Natural killer cell (primary cell): Measurements from ENCODE around the gene QRFP. TPM values are rescaled to one million over a fixed set of nuclear protein-coding genes. Genes with fewer than 3 reads are reported as not detected.

Experiments used
- ATAC-seq, 3 donors: fragments of 150-1000 bp in 2 of 3; fragments of 200-7000 bp in 1 of 3; cut with Tn5 transposase; 1 replicate in 1 of 3; 2 replicates in 2 of 3; pipeline ENCODE4 v1.10.0; 2021; ENCODE audit warnings: mild to moderate bottlenecking in 2 of 3, moderate library complexity in 2 of 3
- DNase-seq, 2 donors: peaks; one replicate each; pipeline versions ENCODE4 v3.0.0 to v3.0.0-alpha.2; 2013 to 2021; ENCODE audit warnings: mixed read lengths in 1 of 2
- H3K27ac ChIP-seq: one replicate; pipeline ENCODE4 v1.5.1; 2013; ENCODE audit warnings: mild to moderate bottlenecking, low read length
- H3K27me3 ChIP-seq: one replicate; pipeline ENCODE4 v1.6.1; 2013; ENCODE audit warnings: low read length; ENCODE audit not compliant: control insufficient read depth, insufficient read depth
- H3K36me3 ChIP-seq: one replicate; pipeline ENCODE4 v1.6.1; 2013; ENCODE audit warnings: low read length; ENCODE audit not compliant: control insufficient read depth, insufficient read depth
- H3K4me1 ChIP-seq: one replicate; pipeline ENCODE4 v1.6.1; 2013; ENCODE audit warnings: low read length; ENCODE audit not compliant: control insufficient read depth, insufficient read depth
- H3K4me3 ChIP-seq: one replicate; pipeline ENCODE4 v1.5.1; 2013; ENCODE audit warnings: low read length
- H3K9me3 ChIP-seq: one replicate; pipeline ENCODE4 v1.6.1; 2013; ENCODE audit warnings: low read length; ENCODE audit not compliant: control insufficient read depth, insufficient read depth
- H3K27ac Mint-ChIP-seq, 2 donors: one replicate each; pipeline ENCODE4 v1.8.0; 2022; ENCODE audit warnings: mild to moderate bottlenecking in 2 of 2, mixed read lengths in 2 of 2, moderate library complexity in 1 of 2
- H3K27me3 Mint-ChIP-seq, 2 donors: one replicate each; pipeline ENCODE4 v1.8.0; 2022; ENCODE audit warnings: low read depth in 2 of 2, mixed read lengths in 2 of 2
- H3K36me3 Mint-ChIP-seq: one replicate; pipeline ENCODE4 v1.8.0; 2022; ENCODE audit warnings: mixed read lengths
- H3K4me1 Mint-ChIP-seq, 2 donors: one replicate each; pipeline ENCODE4 v1.8.0; 2022; ENCODE audit warnings: mixed read lengths in 2 of 2
- H3K4me3 Mint-ChIP-seq: one replicate; pipeline ENCODE4 v1.8.0; 2022; ENCODE audit warnings: mild to moderate bottlenecking, moderate library complexity, mixed read lengths
- H3K9me3 Mint-ChIP-seq, 2 donors: one replicate each; pipeline ENCODE4 v1.8.0; 2022; ENCODE audit warnings: mixed read lengths in 2 of 2
- WGBS: methylation state at CpG from one replicate; pipeline ENCODE4 v1.1.7; 2013; ENCODE audit warnings: missing lambda C conversion rate; ENCODE audit not compliant: insufficient coverage; 5-methylcytosine and 5-hydroxymethylcytosine counted together
- intact Hi-C: fragments of 100-400 bp; cut with micrococcal nuclease; formaldehyde crosslinking; loops from one replicate; pipeline ENCODE4 v1.14.2; 2022
- total RNA-seq, 4 donors: library from RNA; stranded (reverse); fragments of 120-200 nt in 1 of 4; gene quantifications; one replicate each; pipeline versions ENCODE4 v1.2.3 to v1.2.4, GENCODE V29; 2013 to 2022
- TF ChIP-seq, protein P1 (sequence below): fragments of 200-600 bp; IDR thresholded peaks from one replicate; pipeline ENCODE4 v1.8.0; 2022; ENCODE audit warnings: antibody characterized with exemption

Gene QRFP
- total RNA-seq, 3 donors from 2014 or later (not counting 1 experiment from before 2014, with no cell fraction given) = not detected

GRCh38 chr9:130930132-130930803, 33.7 kb upstream of the QRFP start:
- Histone ChIP-seq H3K27me3 (peaks cover 4% of the 10 kb centered on the region), H3K4me1 (no peaks in the 10 kb centered on the region), H3K27ac (no peak overlapping the region), H3K9me3 (no peaks in the 10 kb centered on the region), H3K4me3 (no peak overlapping the region), H3K36me3 (no peaks in the 10 kb centered on the region)
- no peak overlapping the region for H3K27ac Mint-ChIP-seq
- 88% methylated on average over 23 of the region's 23 CpGs for WGBS
- H3K9me3 Mint-ChIP-seq = no peaks in the 10 kb centered on the region
- H3K4me1 Mint-ChIP-seq = peaks cover 0 to 10% of the 10 kb centered on the region in 2 donors
- TF ChIP-seq, protein P1, sequence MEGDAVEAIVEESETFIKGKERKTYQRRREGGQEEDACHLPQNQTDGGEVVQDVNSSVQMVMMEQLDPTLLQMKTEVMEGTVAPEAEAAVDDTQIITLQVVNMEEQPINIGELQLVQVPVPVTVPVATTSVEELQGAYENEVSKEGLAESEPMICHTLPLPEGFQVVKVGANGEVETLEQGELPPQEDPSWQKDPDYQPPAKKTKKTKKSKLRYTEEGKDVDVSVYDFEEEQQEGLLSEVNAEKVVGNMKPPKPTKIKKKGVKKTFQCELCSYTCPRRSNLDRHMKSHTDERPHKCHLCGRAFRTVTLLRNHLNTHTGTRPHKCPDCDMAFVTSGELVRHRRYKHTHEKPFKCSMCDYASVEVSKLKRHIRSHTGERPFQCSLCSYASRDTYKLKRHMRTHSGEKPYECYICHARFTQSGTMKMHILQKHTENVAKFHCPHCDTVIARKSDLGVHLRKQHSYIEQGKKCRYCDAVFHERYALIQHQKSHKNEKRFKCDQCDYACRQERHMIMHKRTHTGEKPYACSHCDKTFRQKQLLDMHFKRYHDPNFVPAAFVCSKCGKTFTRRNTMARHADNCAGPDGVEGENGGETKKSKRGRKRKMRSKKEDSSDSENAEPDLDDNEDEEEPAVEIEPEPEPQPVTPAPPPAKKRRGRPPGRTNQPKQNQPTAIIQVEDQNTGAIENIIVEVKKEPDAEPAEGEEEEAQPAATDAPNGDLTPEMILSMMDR = no peak
- no peak overlapping the region for H3K4me3 Mint-ChIP-seq
- intact Hi-C loops = no loop called here
- peak in 1 of 3 donors; percentile 2 for ATAC-seq
- no peak for DNase-seq
- H3K27me3 Mint-ChIP-seq = peaks cover 21 to 33% of the 10 kb centered on the region in 2 donors
- no peaks in the 10 kb centered on the region for H3K36me3 Mint-ChIP-seq

DNA sequence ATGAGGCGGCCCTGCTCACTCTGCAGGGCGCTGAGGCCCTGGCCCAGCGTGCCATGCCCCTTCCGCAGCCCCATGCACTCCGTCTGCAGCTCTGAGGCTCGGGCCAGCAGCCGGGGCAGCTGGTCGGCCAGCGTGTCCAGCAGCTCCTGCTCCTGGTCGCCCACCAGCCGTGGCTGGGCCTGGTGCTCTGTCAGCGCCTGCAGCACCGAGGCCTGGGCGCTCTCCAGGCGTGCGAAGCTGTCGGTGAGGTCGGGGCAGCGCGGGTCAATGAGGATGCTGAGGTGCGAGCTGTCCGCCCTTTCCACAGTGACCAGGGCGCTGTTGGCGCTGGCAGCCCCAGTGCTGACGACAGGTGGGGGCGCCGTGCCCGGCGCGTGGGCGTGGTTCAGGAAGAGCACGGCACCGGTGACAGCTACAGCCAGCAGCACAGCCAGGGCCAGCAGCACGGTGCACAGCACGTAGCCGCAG, 33.0 kb upstream of the QRFP start:
- no peak overlapping the region for H3K4me3 Mint-ChIP-seq
- no peak for ATAC-seq
- WGBS = 91% methylated on average over 36 of the region's 36 CpGs

DNA sequence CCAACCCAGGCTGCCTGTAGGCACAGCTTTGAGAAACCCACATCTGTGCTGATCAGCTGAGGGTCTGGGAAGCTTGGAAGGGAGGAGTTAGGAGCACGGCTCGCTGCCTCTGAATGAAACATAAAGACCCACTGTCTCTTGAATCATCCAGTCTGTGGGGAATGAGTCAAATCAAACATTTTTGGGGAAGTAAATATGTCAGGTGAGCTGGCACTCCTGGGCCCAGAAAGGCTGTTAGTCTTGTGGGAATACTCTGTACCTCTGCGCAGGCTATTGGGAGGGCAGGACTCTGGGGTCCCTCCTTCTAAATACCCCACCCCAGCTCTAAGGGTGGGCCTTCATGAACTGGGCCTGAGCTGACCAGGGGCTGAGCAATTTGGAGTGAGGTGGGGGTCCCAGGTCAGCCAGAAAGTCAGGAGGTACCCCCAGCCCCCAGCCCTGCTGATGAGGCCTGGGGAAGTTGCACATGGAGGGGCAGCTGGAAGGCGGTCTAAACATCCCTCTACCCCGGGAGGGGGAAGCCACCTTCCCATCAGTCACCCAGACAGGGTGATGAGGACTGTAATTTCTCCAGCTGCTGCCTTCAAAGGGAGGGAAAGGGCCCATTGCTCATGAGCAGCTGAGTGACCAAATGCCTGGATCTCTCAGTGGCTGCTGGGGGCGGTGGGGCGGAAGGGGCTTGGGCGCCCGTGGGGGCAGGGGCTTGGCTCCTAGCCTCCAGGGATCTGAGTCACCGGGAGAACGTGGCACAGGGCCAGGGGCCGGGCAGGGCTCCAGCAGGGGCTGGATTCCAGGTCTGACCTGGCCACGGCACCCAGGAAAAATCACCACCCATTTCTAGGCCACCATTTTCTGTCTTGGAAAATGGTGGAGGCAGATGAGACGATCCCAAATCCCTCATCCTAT, 31.6 kb upstream of the QRFP start:
- TF ChIP-seq, protein P1 = no peak
- H3K27me3 Mint-ChIP-seq = peaks cover 15 to 25% of the 10 kb centered on the region in 2 donors
- ATAC-seq = no peak
- Histone ChIP-seq H3K27ac (no peak overlapping the region), H3K27me3 (no peaks in the 10 kb centered on the region), H3K36me3 (no peaks in the 10 kb centered on the region), H3K4me3 (no peak overlapping the region), H3K4me1 (no peaks in the 10 kb centered on the region), H3K9me3 (no peaks in the 10 kb centered on the region)
- intact Hi-C loops = no loop called here
- H3K36me3 Mint-ChIP-seq = no peaks in the 10 kb centered on the region
- WGBS = 79% methylated on average over 12 of the region's 14 CpGs
- no peak overlapping the region for H3K27ac Mint-ChIP-seq
- H3K4me3 Mint-ChIP-seq = no peak overlapping the region
- no peak for DNase-seq
- H3K4me1 Mint-ChIP-seq = peaks cover 0 to 10% of the 10 kb centered on the region in 2 donors
- no peaks in the 10 kb centered on the region for H3K9me3 Mint-ChIP-seq

More for the DNA sequence above, 33.0 kb upstream of the QRFP start:
- DNase-seq = no peak
- TF ChIP-seq, protein P1 = no peak
- Histone ChIP-seq H3K9me3 (no peaks in the 10 kb centered on the region), H3K4me1 (no peaks in the 10 kb centered on the region), H3K36me3 (no peaks in the 10 kb centered on the region), H3K4me3 (no peak overlapping the region), H3K27me3 (peaks cover 4% of the 10 kb centered on the region), H3K27ac (no peak overlapping the region)
- no peaks in the 10 kb centered on the region for H3K36me3 Mint-ChIP-seq
- H3K4me1 Mint-ChIP-seq = peaks cover 0 to 10% of the 10 kb centered on the region in 2 donors
- peaks cover 15 to 29% of the 10 kb centered on the region in 2 donors for H3K27me3 Mint-ChIP-seq
- no peak overlapping the region for H3K27ac Mint-ChIP-seq
- intact Hi-C loops = no loop called here
- no peaks in the 10 kb centered on the region for H3K9me3 Mint-ChIP-seq
